Aorta (tissue), 5 donors: ENCODE measurements around the gene DSCAML1. TPM values are rescaled to one million over a fixed set of nuclear protein-coding genes. Genes with fewer than 3 reads are reported as not detected.

Source experiments
- ATAC-seq: fragments of 200-7000 bp; cut with Tn5 transposase; one replicate; pipeline ENCODE4 v1.9.1; 2022; ENCODE audit warnings: moderate library complexity; ENCODE audit not compliant: low FRiP score
- DNase-seq, 2 donors: peaks; one replicate each; pipeline ENCODE4 v3.0.0-alpha.2; 2020
- H3K27ac ChIP-seq, 2 donors: one replicate each; pipeline ENCODE4 v1.5.1; 2013; ENCODE audit warnings: low read length in 2 of 2, mild to moderate bottlenecking in 2 of 2, moderate library complexity in 2 of 2, control low read depth in 1 of 2, inconsistent platforms in 1 of 2, low read depth in 1 of 2
- H3K27me3 ChIP-seq, 2 donors: one replicate each; pipeline ENCODE4 v1.6.1; 2013; ENCODE audit warnings: control low read depth in 1 of 2, low read length in 1 of 2, mild to moderate bottlenecking in 1 of 2, moderate library complexity in 1 of 2; ENCODE audit not compliant: insufficient read depth in 2 of 2, control insufficient read depth in 1 of 2
- H3K36me3 ChIP-seq, 2 donors: one replicate each; pipeline ENCODE4 v1.6.1; 2013; ENCODE audit warnings: control low read depth in 1 of 2, low read length in 1 of 2, mild to moderate bottlenecking in 1 of 2; ENCODE audit not compliant: insufficient read depth in 2 of 2, control insufficient read depth in 1 of 2
- H3K4me1 ChIP-seq, 2 donors: one replicate each; pipeline ENCODE4 v1.6.1; 2013; ENCODE audit warnings: low read length in 2 of 2, control low read depth in 1 of 2, mild to moderate bottlenecking in 1 of 2, moderate library complexity in 1 of 2; ENCODE audit not compliant: insufficient read depth in 2 of 2, control insufficient read depth in 1 of 2
- H3K4me3 ChIP-seq, 2 donors: one replicate each; pipeline ENCODE4 v1.5.1; 2013; ENCODE audit warnings: low read length in 2 of 2, control low read depth in 1 of 2, mild to moderate bottlenecking in 1 of 2
- H3K9me3 ChIP-seq: one replicate; pipeline ENCODE4 v1.6.1; 2013; ENCODE audit warnings: mild to moderate bottlenecking, low read length; ENCODE audit not compliant: control insufficient read depth
- WGBS, 2 donors: extraction: QIAGEN DNeasy Blood & Tissue Kit; methylation state at CpG; one replicate each; pipeline ENCODE4 v1.1.7; 2013; 5-methylcytosine and 5-hydroxymethylcytosine counted together
- intact Hi-C, 2 donors: fragments of 100-400 bp; cut with DNase I; formaldehyde crosslinking; loops; one replicate each; pipeline versions ENCODE4 v1.14.2 to v1.15.0; 2022
- polyA plus RNA-seq, 2 donors: library from polyadenylated mRNA; stranded (reverse); fragments of 200-250 nt; gene quantifications; one replicate each; pipeline ENCODE4 v1.2.3, GENCODE V29; 2013
- total RNA-seq, 2 donors: library from RNA; stranded (reverse); fragmentation: NEBNext Ultra II Directional; extraction: Animal tissue kit (Norgen Biotek cat#: 25700); gene quantifications; one replicate each; pipeline ENCODE4 v1.2.1, GENCODE V29; 2021
- donor health status: healthy with polysubstance abuse.
- donor health status: Bipolar disorder and iron deficiency.
- donor health status: DM: no; HTN: no; CAD: no.
- donor health status: DM: no; HTN: no; CAD: no.
- donor health status: DM: yes; HTN: yes; CAD: no.

DSCAML1 gene
- total and polyA plus RNA-seq, 4 donors, result 0.13 to 2.2 (median 0.58) TPM; not detected in 1

DNA sequence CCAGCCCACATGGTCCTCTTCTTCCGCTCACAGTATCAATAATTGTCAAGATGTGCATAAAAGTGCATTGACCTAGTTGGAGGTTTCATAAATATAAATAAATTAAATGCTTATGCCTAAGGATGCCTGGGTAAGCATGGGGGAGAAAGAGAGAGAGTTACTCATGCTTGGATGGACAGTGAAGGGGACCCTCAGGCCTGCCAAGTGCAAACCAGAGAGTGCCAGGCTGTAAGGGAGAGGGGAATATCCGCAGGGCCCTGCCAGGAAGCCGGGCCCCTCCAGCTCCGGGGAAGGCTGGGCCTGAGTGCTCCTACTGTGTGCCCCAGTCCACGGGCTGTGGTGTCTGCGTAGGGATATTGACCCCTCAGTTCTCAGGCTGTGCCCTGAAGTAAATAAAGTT is 214.6 kb downstream of the DSCAML1 start:
- DNase-seq, result no peak
- H3K27me3 ChIP-seq, result no peaks in the 10 kb centered on the region
- intact Hi-C loops, result no loop called here
- no peak for ATAC-seq
- no peak overlapping the region for H3K4me3 ChIP-seq
- no peaks in the 10 kb centered on the region for H3K9me3 ChIP-seq
- no peaks in the 10 kb centered on the region for H3K4me1 ChIP-seq
- H3K36me3 ChIP-seq, result no peaks in the 10 kb centered on the region
- 78 to 80% methylated on average over 6 of the region's 6 CpGs for WGBS, 2 donors
- no peak overlapping the region for H3K27ac ChIP-seq

DNA sequence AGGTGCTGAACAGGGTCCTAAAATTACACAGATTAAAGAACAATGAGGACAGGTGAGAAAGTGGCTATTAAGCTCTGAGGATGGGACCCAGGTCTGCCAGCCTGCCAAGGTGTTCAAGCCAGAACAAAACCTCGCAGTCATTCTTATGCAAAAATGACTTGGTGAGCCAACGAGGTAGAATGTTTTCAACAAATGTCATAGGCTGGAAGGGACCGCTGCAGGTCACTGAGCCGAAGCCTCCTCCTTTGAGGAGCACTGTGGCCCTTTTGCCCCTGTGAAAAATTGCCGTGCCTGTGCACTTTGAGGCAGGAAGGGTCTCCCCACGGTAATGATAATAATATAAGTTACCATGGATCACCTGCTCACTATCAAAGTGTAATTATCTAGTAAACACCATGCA is 216.2 kb downstream of the DSCAML1 start:
- Histone ChIP-seq H3K4me3 (no peak overlapping the region), H3K36me3 (no peaks in the 10 kb centered on the region), H3K27me3 (no peaks in the 10 kb centered on the region), H3K4me1 (no peaks in the 10 kb centered on the region), H3K9me3 (no peaks in the 10 kb centered on the region), H3K27ac (no peak overlapping the region)
- no peak for ATAC-seq
- 57 to 59% methylated on average over 6 of the region's 6 CpGs for WGBS, 2 donors
- intact Hi-C loops, result no loop called here
- DNase-seq, result no peak

DNA sequence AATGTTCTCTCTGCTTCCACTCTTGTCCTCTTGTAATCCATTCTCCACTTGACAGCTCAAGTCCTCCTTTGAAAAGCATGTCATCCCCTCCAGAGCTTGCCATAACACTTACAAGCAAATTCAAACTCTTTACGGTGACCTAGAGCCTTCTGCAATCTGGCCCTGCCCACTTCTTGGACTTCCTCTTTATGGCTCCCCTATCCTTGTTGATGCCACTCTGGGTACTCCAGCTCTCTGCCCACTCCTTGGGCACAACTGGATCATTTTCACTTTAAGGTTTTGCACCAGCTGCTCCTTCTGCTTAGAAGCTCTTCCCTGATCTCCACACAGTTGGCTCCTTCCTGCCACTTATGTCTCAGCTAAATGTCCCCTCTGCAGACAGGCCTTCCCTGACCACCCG is 217.9 kb downstream of the DSCAML1 start:
- no peaks in the 10 kb centered on the region for H3K4me1 ChIP-seq
- no peak for ATAC-seq

DNA sequence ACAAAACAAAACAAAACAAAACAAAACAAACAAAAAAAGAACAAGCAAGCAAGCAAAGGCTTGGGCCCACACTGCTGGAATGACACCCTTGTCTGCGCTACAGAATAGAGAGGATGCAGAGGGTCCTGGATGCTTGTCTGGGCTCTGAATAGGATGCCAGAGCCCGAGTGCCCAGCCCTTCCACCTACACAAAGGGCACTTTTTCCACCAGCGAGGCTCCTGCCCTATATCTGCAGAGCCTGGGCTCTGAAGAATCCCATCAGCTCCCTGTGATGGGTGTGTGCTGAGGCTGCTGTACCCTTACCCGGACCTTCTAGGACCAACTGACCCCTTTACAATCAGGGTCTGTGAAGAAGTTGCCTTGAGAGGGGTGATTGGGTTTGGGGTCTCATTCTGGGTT is 221.2 kb downstream of the DSCAML1 start:
- no peaks in the 10 kb centered on the region for H3K9me3 ChIP-seq
- no peak for DNase-seq
- no peak overlapping the region for H3K27ac ChIP-seq
- WGBS, 2 donors, result 84 to 87% methylated on average over 4 of the region's 4 CpGs
- intact Hi-C loops, result no loop called here
- H3K4me1 ChIP-seq, result no peaks in the 10 kb centered on the region
- H3K27me3 ChIP-seq, result no peaks in the 10 kb centered on the region
- ATAC-seq, result no peak
- H3K36me3 ChIP-seq, result no peaks in the 10 kb centered on the region
- no peak overlapping the region for H3K4me3 ChIP-seq

More for the DNA sequence above, 217.9 kb downstream of the DSCAML1 start:
- H3K27me3 ChIP-seq, result no peaks in the 10 kb centered on the region
- 70 to 78% methylated on average over 2 of the region's 2 CpGs for WGBS, 2 donors
- no peaks in the 10 kb centered on the region for H3K9me3 ChIP-seq
- intact Hi-C loops, result no loop called here
- no peak overlapping the region for H3K4me3 ChIP-seq
- no peak overlapping the region for H3K27ac ChIP-seq
- no peak for DNase-seq
- H3K36me3 ChIP-seq, result no peaks in the 10 kb centered on the region

DNA sequence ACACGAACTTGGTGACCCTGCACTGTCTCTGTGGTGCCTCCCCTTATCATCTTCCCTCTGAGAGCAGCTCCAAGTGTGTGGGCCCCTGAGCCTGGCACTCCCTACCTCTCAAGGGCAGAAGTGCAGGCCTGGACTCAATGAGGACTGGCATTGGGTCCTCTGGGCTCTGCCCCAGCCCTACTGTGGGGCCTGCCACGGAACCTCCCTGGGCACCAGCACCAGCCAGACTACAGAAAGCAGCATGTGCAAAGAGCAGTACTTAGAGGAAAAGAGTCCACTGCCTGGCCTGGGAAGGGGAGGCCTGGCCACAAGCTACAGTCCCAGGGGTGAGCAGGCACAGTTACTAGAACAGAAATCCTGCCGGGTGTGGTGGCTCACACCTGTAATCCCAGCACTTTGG is 222.5 kb downstream of the DSCAML1 start:
- WGBS, 2 donors, result 88 to 90% methylated on average over 3 of the region's 3 CpGs
- peak in 1 of 2 donors; percentile 13 for DNase-seq
- H3K36me3 ChIP-seq, result no peaks in the 10 kb centered on the region
- no peaks in the 10 kb centered on the region for H3K27me3 ChIP-seq
- H3K9me3 ChIP-seq, result peaks cover under 1% of the 10 kb centered on the region
- no peak for ATAC-seq
- no peak overlapping the region for H3K4me3 ChIP-seq
- H3K4me1 ChIP-seq, result no peaks in the 10 kb centered on the region
- intact Hi-C loops, result no loop called here
- no peak overlapping the region for H3K27ac ChIP-seq

DNA sequence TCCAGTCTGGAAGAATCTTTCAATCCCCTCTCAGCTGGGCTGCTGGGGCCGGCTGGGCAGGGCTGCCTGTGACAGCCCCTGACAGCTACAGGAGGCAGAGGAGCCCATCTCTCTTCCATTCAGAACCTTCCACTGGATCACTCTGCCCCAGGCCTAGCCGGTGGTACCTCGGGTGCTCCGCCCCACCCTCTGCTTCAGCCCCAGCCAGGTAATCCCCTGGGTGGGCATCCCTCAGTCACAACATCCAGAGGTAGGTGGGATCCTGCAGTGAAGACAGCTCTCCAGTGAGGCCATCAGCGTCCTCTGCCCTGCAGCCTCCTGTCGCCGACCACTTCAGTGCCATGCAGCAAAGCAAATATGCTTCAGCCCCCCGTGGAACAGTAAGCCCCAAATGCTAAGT is 223.7 kb downstream of the DSCAML1 start:
- H3K9me3 ChIP-seq, result peaks cover 2% of the 10 kb centered on the region
- ATAC-seq (no peak), DNase-seq (no peak)
- WGBS, 2 donors, result 84 to 85% methylated on average over 8 of the region's 8 CpGs
- intact Hi-C loops, result no loop called here
- H3K27me3 ChIP-seq, result no peaks in the 10 kb centered on the region
- H3K4me3 ChIP-seq, result no peak overlapping the region
- H3K27ac ChIP-seq, result no peak overlapping the region
- no peaks in the 10 kb centered on the region for H3K4me1 ChIP-seq
- H3K36me3 ChIP-seq, result no peaks in the 10 kb centered on the region

DNA sequence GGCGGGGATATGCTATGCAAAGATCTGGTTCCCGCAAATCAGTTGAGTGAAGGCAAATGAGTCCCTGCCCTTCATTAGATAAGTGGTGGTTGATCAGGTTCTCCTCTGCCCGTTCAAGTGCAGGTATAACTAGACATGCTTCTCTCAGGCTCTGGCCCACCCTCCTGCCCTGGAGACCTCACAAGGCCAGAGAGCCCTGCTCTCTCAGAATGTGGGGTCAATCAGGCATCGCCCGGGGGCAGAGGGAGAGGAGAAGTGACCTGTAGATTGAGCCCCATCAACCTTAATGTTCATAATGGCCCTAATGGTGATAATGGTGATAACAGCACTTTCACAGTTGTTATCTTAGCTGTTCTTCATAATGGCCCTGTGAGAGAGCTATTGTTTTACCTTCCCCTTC is 224.3 kb downstream of the DSCAML1 start:
- H3K36me3 ChIP-seq, result no peaks in the 10 kb centered on the region
- intact Hi-C loops, result no loop called here
- 84 to 86% methylated on average over 5 of the region's 5 CpGs for WGBS, 2 donors
- DNase-seq (no peak), ATAC-seq (no peak)
- no peak overlapping the region for H3K4me3 ChIP-seq
- no peaks in the 10 kb centered on the region for H3K27me3 ChIP-seq
- no peak overlapping the region for H3K27ac ChIP-seq
- H3K4me1 ChIP-seq, result no peaks in the 10 kb centered on the region
- peaks cover 2% of the 10 kb centered on the region for H3K9me3 ChIP-seq

DNA sequence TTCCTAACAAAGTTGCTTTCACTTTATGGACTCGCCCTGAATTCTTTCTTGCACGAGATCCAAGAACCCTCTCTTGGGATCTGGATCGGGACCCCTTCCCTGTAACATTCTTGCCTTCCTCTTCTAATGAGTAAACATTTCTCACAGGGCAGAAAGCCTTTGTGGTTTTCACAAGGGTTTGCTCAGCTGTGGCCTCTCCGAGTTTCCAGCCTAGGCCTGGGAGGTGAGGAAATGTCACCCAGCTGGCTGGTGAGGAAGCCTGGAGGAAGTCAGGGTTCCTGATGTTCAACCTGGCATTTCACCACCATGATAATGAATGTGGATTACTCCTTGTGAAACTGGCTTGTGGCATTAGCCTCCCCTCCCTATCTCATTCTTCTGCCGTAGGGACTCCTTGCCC is 224.9 kb downstream of the DSCAML1 start:
- H3K4me3 ChIP-seq, result no peak overlapping the region
- H3K4me1 ChIP-seq, result no peaks in the 10 kb centered on the region
- peaks cover 2% of the 10 kb centered on the region for H3K9me3 ChIP-seq
- ATAC-seq, result no peak
- intact Hi-C loops, result no loop called here
- H3K36me3 ChIP-seq, result no peaks in the 10 kb centered on the region
- H3K27me3 ChIP-seq, result no peaks in the 10 kb centered on the region
- 51 to 66% methylated on average over 5 of the region's 5 CpGs for WGBS, 2 donors
- peak in 1 of 2 donors; percentile 25 for DNase-seq
- H3K27ac ChIP-seq, result no peak overlapping the region

DNA sequence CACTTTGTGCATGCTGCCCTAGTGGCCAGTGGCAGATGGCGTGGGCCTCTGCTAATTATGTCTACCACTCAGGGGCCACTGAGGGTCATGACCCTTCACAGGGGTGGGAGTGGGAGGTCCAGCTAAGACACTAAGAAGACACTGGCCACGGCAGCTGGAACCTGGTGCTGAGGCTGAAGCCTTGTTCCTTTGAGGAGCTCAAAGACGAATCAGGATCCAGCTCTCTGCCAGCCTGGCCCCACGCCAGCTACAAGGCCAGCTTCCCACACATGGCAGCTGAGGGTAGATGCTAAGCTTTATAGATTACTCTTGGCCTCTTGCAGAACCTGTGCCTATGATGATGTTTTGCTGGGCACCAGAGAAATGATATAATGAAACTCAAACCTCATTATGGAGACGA is 226.3 kb downstream of the DSCAML1 start:
- Histone ChIP-seq H3K4me3 (no peak overlapping the region), H3K4me1 (no peaks in the 10 kb centered on the region), H3K9me3 (peaks cover 2% of the 10 kb centered on the region), H3K27ac (no peak overlapping the region), H3K27me3 (peaks cover 0 to 1% of the 10 kb centered on the region in 2 donors), H3K36me3 (no peaks in the 10 kb centered on the region)
- DNase-seq (peak in 1 of 2 donors; percentile 62), ATAC-seq (no peak)
- intact Hi-C loops, result no loop called here
- WGBS, 2 donors, result 45 to 50% methylated on average over 5 of the region's 5 CpGs
